ENCODE measurements around the gene CLK1.
"Not testable (repeated sequence)": the region's sequence is repeated elsewhere in the genome, so short reads cannot be mapped to it uniquely, and the experiment has no call there.

The CLK1 gene

DNA sequence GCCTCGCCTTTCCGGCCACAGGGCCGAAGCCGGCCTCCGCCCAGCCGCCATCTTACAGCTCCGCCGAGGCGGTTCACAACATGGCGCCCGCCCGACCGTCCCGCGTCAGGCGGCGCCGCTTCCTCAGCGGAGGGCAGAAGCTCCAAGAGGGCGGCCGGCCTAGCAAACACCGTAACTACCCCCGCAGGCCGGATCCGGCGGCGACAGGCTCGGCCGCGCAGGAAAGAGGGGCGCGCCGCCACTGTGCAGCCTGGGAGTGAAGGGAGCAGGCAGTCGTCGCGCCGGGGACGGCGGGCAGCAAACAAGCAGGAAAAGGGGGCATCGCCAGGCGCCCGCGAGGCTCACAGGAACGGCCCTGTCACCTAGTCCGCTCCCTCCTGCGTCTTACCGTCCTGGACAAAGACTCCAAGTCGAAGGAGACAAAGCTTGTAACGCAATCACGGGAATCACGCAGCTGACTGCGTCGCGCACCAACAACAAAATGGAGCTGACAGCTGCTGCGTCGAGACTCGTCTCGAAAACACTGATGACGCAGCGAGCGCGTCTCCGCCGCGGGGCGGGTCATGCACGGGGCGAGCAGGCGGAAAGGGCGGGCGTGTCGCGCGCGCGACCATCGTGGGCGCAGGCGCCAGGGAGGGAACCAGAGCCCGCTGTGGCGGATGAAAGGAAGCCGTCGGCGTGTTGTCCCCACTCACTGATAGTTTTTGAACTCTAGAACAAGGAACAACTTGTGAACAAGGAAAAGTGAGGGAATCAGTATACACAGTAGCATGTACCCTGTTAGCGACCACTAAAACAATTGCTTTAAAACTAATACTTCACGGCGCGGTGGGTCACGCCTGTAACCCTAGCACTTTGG is at the start of gene CLK1:
TSS of gene CLK1 (minus strand) at position 483 of the 859 bp plus-strand sequence. CDS start 2,796 bp downstream, outside the sequence.
- peak; percentile 82 for DNase-seq

DNA sequence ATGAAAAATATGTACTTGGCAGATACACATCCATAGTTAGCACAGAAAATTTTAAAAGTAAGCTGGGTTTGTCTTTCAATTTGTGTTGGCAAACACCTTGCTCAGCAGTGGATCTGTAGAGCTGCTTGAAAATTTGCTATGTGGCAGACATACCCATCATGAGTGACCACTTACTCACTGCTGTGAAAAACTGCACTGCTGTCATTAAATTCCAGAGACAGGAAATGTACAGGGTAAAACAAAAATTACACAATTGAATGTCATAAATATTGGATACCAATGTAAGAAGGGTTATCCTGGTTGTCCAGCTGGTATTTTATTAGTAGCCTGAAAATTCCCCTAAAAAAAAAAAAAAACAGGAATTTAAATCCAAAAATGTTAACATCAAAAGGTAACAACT is 49.2 kb upstream of the CLK1 start:
- no peak for DNase-seq

DNA sequence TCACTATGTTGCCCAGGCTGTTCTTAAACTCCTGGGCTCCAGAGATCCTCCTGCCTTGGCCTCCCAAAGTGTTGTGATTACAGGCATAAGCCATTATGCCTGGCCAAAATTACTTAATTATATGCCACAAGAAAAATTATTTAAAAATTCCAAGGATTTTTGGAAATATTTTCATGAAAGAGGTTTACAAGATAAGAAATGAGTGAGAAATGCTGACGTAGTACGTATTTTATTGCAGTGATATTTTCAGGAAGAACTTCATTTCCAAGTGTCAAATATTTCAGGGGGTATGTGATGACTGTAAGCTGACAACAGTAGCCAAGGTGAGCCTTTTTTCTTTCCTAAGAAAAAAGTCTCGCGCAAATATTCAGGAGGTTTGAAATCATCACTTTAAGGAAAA is 45.5 kb upstream of the CLK1 start:
- DNase-seq, result no peak

DNA sequence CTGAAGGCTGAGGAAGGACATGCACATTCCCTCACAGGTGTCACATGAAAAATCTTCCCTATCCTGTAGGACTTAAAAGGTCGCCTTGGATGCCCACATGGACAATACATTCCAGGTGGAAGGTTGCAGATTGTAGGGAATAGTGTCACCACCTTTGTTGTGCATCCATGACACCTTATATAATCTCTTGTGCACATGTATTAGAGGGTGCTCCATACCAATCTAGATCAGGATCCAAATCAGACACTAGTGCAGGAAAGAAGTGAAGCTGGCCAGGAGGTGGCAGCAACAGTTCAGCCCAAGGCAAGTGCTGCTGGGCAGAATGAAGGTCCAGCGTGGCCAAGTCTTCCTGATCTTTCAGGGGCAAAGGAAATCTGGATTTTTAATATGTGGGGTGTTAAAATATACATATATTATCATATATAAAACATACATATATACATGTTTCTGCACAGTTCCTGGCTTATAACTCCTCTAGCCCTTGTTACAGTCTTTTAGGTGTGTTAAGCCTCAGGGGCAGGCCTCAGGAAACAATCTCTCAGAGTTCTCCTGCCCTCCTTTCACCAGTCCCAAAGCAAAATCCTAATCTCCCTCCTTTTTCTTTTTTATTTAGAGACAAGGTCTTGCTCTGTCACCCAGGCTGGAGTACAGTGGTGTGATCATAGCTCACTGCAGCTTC is 41.3 kb upstream of the CLK1 start:
- no peak for DNase-seq

DNA sequence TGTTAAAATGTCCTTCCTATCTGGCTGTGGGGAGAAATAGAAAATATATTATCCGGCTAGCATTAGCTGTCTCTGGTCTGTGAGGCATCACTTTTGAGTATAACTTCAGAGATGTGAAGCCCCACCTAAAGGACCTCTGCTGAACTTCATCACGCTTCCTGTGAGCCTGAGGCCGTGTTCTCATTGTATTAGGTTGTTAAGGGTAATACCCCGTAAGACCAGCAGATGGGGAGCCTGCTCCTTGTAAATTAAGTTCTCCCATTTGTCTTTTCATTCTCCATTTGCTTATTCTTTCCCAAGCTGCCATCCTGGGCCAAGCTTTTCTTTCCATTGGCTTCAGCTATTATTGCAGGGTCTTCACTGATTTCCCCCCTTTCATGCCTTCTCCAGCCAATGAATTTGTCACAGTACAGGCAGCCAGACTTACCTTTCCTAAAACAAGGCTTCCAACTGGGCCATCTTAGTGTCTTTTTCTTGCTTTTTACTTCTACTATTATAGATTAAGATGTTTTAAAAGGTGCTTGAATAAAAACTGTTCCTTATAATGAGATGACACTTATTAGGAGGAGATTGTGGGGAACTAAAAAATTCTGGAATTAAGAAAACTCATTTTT is 37.1 kb upstream of the CLK1 start:
- peak; percentile 67 for DNase-seq

DNA sequence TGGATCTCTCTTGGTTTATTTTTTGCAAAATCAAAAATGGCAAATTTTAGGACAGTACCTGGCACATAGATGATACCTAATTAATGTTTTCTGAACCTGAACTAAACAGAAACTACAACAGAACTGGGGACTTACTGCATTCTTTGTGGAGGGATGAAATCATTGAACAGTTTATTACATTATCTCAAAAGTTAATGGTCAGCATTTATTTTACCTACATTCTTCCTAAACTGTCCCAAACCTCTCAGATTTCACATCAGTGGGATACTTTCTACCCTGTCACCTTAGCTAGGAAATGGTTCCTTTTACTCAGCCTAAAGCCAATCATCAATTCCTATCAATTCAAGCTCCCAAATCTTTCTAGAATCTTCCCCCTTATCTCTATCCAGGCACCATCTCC is 35.0 kb upstream of the CLK1 start:
- DNase-seq, result no peak

DNA sequence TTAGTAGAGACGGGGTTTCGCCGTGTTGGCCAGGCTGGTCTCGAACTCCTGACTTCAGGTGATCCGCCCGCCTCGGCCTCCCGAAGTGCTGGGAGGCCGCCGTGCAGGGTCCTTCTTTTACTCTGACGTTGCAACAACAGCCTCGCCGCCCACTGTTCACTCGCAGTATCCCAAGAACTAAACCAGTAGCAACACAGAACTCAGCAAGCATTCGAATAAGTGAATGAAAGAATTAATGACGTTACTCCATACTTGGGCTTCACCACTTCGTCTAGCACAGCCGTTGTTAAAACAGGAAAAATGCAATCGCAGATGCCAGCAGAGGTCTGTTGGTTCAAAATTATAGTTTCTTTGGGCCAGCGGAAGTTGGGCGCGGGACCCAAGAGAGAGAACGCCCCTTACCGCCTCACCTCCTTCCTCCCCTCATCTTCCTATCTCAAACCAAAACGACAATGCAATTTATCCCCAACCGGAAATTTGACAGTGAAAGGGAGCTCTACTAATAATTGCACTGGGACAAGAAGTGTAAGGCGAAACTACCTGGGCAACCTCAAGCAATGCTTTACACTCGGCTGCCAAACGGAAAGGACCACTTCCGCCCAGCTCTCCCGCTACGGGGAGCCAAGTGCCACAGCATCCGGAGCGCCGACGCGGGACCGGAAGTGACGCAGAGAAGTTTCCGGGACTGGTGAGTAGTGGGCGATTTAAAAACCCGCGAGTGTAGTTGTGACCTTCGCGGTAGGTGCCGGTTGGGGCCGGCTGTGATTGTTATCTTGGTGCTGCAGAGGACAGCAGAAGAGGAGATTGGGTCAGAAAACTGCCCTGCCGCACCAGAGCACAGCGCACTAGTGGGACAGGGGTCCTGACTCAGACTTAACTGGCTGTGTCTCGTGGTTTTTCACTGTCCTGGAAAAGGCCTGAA is 24.5 kb upstream of the CLK1 start, which contains the start of the genes NIF3L1 and PPIL3:
TSS of gene NIF3L1 (plus strand) at position 668 of the 922 bp plus-strand sequence. CDS start 2,573 bp downstream, outside the sequence.
TSS of gene PPIL3 (minus strand) at position 374 of the 922 bp plus-strand sequence. CDS start 1,462 bp downstream, outside the sequence.
- peak; percentile 94 for DNase-seq

DNA sequence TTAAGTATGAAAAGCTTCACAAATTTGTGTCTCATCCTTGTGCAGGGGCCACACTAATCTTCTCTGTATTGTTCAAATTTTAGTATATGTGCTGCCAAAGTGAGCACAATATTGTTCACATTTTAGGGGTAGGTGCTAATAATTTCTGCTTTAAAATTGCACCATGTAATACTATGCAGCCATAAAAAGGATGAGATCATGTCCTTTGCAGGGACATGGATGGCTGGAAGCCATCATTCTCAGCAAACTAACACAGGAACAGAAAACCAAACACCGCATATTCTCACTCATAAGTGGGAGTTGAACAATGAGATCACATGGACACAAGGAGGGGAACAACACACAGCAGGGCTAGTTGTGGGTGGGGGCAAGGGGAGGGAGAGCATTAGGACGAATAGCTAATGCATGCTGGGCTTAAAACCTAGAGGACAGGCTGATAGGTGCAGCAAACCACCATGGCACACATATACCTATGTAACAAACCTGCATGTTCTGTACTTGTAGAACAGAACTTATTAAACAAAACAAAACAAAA is 17.3 kb upstream of the CLK1 start:
- DNase-seq, result not testable (repeated sequence)

DNA sequence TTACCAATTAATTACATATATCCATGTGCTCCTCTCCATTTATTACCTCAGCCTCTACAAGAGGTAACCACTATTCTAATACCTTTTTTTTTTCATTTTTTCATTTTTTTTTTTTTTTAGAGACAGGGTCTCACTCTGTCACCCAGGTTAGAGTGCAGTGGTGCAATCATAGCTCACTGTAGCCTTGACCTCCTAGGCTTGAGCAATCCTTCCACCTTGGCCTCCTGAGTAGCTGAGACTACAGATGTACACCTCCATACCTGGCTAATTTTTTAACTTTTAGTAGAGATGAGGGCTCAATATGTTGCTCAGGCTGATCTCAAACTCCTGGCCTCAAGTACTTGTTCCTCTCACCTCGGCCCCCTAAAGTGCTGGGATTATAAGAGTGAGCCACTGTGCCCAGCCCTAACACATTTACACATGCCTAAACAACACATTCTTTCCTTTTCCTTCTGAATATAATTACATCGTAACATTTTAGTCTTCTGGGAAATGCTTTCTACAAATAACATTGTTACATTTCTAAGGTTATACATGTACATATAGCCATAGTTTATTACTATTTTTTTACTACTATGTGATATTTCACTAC is 13.9 kb upstream of the CLK1 start:
- DNase-seq, result no peak

DNA sequence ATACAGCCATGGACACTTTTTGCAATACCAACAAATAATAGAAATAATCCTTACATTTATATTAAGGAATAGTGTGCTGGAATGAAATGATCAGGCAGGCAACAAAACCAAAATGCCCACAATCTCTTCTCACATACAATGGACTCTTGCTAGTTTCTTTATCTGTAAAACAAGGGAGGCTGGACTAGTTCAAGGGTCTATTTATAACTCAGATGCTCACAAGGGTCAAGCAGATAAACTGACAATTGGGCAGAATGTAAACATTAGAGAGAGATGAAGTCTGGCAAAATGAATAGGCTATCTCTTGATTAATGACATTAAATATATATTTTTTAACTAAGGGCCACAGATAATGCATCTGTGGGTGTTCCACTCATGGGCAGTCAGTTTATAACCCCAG is 13.0 kb upstream of the CLK1 start:
- DNase-seq, result no peak

DNA sequence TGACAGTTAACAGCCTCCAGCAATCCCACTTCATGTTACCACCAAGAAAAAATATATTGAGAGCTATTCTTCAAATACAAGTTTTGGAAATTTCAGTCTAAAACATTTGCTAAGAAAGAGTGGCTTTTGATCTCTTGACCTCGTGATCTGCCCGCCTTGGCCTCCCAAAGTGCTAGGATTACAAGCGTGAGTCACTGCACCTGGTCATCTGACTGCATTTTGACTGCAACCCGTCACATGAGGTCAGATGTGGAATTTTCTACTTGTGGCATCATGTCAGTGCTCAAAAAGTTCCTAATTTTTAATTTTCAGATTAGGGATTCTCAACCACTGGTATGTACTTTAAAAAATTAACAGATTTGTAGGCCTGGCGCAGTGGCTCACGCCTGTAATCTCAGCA is 9.1 kb upstream of the CLK1 start:
- DNase-seq, result no peak

DNA sequence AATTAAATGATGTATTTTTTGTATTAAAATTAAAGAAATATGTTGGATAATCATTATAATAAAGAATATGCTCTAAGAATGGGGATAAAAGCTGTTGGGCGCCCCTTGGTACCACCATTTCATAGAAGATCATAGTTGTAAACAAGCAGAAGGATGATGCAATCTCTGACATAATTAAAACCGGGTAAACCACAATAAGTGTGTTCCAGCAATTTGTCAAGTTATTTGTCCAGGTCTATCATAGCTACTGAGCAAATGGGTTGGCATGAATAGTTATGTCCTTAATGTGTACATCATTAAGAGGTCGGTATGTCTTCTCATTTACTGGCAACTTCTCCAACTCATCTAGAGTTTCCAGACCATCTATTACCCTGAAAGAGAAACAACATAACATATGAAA is 6.7 kb upstream of the CLK1 start:
- DNase-seq, result no peak

DNA sequence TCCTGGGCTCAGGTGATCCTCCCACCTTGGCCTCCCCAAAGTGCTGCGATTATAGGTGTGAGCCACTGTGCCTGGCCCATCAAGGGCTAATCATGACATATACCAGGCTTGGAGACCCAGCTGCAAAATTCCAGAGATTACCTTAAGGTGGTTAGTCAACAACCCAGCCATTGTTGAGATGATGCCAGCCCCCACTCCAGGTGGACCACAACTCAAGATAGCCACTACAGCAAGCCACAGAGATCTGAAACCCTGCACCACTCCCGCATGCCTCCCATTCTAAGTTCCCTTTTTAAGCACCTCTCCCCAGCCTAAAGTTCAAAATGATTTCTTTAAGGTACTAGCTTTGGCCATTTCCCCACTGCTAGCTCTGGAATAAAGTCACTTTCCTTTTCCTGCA is 4.6 kb upstream of the CLK1 start:
- no peak for DNase-seq

DNA sequence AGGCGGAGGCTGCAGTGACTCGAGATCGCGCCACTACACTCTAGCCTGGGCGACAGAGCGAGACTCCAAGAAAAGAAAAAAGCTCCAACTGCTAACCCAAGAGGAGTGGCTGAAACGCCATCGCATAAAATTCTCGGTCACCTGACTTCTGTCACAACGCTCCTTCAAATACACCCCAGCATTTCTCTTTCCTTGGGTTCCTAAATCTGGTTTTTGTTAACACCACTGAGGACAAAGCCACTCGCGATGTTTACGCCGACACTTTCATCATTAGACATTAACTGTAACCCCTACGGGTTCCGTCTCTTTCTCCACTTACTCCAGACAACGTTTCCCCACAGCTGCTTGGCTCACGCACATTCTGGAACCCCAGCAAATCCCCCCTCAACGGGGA is 679 bp downstream of the CLK1 start:
- DNase-seq, result no peak

DNA sequence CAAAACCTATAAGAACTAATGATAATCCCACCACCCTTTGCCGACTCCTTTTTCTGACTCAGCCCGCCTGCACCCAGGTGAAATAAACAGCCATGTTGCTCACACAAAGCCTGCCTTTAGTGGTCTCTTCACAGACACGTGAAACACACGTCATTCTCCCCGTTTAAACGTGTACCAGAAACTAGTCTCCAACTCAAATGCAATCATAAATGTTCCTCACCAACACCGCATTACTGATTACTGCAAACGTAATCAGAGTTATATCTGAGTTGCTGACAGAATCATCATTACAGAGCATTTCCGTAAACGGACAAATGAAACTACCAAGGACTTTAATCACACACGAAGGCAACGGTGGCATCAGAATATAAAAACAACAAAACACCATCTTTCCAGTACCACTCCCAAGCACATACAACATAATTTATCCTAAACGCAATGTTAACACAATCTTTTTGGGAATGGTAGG is 1.9 kb downstream of the CLK1 start:
- DNase-seq, result no peak

DNA sequence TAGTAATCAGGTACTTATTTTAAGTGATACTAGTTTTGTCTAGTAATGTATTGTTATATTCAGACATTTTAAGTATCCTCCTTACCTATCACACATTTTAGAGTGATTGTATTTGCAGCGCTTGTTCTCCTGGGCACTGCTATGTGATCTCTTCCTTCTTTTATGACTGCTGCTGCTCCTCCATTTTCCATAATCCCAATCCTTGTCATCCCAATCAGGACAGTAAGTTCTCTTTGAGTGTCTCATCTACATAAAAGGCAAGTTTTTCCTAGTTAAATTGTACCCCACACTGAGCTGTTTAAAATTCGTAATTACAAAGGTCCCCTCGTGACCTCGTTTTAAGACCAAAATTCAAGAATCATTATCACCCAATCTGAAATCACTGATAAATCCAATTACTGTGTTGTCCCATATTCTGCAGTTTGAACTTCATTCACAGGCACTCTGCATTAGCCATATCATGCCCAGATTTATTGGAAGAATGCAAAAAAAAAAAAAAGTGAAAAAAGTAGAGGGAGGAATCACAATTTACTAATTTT is 2.8 kb downstream of the CLK1 start:
- DNase-seq, result no peak

DNA sequence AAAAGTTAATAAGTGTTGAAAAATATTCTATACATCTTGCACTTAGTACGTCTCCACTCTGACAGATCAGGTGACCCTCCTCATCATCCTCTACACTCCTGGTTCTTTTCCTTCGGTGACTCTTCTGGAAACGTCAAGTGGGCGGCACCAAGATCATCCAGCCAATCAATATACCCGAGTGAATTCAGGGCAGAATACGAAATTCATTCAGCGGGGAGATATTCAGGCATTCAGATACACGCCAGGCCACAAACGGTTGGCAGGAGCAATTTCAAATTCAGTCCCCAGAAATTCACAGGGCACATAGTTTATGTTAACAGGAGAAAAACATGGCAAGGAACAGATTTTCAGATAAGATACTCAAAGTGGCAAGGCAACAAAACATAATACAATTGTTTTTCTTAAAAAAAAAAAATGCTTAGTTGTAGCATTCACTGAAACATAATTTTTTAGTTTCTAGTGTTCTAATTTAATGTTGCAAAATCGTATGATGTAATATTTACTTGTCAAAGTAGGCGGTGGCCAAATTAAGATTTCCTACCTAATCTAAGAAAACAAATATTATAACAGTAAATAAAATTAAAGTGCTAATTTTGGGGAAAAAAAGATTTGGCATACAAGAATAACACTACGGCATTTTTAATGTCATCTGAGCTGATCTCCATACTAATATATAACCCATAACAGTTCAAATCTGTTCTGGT is 4.2 kb downstream of the CLK1 start:
- DNase-seq, result no peak

DNA sequence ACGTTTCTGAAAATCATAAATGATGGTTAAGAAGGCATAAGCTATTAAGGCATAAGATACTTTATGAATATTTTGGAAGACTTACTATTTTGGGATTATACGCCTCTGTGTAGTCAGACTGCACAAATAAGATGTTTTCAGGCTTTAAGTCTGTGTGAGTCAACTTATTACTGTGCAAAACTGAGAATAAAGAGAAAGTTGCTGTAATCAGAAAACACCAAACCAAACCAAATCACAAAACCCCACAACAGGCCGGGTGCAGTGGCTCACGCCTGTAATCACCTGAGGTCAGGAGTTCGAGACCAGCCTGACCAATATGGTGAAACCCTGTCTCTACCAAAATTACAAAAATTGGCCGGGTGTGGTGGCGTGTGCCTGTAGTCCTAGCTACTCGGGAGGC is 7.7 kb downstream of the CLK1 start:
- DNase-seq, result no peak

DNA sequence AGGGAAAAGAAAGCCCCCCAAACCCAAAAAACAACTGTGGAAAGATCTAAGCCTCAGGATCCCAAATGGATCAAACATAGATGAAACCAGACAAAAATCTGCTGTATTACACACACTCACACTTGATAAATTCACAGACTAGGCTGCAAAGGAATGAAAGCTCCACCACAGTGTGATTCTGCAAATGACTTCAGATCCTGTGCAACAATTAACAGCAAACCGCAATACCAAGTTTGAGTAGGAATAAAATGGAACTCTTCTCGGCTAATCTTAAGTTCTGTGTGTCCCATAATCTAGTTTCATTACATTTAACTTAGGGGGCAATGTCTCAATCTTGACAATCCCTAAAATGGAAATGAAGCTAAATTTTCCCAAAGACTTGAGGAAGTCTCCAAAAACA is 11.9 kb downstream of the CLK1 start:
- DNase-seq, result no peak

DNA sequence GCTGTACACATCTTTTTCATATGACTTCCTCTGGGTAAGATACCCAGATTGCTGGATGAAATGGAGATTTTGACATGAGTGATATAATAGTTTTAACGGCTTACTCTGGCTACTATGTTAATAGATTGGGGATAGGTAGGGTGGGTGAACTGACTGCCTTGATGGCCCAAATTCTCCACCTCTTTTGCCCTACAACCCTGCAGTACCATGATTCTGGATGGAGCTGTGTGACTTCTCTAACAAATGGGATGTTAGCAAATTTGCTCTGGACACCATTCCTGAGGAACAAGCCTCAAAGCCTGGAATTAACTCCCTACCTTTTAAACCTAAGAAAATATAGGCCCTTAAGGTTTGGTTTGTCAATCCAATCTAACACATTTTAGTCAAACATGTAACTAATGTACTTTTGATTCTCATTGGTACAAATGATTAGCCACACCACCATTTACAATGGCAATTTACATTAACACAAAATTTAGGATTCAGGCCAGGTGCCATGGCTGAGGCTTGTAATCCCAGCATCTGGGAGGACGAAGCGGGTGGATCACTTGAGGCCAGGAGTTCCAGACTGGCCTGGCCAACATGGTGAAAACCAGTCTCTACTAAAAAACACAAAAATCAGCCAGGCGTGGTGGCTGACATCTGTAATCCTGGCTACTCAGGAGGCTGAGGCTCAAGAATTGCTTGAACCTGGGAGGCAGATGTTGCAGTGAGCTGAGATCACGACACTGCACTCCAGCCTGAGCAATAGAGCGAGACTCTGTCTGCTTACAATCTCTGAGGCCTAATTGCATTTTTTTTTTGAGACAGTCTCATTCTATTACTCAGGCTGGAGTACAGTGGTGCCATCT is 12.8 kb downstream of the CLK1 start:
- DNase-seq, result no peak
